Esophagus muscularis mucosa (tissue), 4 donors: ENCODE data around the gene ATXN7L3. TPM values are rescaled to one million over a fixed set of nuclear protein-coding genes. Genes with fewer than 3 reads are reported as not detected.

Experiments used
- DNase-seq: peaks from one replicate; pipeline ENCODE4 v3.0.0-alpha.2; 2017; ENCODE audit errors: extremely low spot score
- H3K27ac ChIP-seq, 4 donors: fragments of 200-600 bp; sonication (generic); replicated peaks in 1 of 4; 1 replicate in 3 of 4; 2 replicates in 1 of 4; pipeline ENCODE4 v1.5.1; 2016 to 2019; ENCODE audit warnings: mild to moderate bottlenecking in 1 of 4
- H3K27me3 ChIP-seq, 4 donors: fragments of 200-600 bp; sonication (generic); one replicate each; pipeline versions ENCODE4 v1.5.1 to v1.6.0; 2016 to 2019
- H3K36me3 ChIP-seq, 4 donors: fragments of 200-600 bp; sonication (generic); one replicate each; pipeline ENCODE4 v1.5.1; 2016 to 2019
- H3K4me1 ChIP-seq, 4 donors: fragments of 200-600 bp; sonication (generic); one replicate each; pipeline ENCODE4 v1.5.1; 2016 to 2019
- H3K4me3 ChIP-seq, 4 donors: fragments of 200-600 bp; sonication (generic); 1 replicate in 2 of 4; 2 replicates in 2 of 4; pipeline ENCODE4 v1.5.1; 2016 to 2019; ENCODE audit warnings: mild to moderate bottlenecking in 4 of 4, moderate library complexity in 1 of 4
- H3K9me3 ChIP-seq, 4 donors: fragments of 200-600 bp; sonication (generic); 1 replicate in 3 of 4; 2 replicates in 1 of 4; pipeline ENCODE4 v1.5.1; 2016 to 2019
- EP300 ChIP-seq: sonication (generic); formaldehyde crosslinking; IDR thresholded peaks from one replicate; pipeline ENCODE4 v1.6.1; 2017; ENCODE audit warnings: antibody characterized with exemption
- POLR2A ChIP-seq: fragments of 450-650 bp; IDR thresholded peaks from one replicate; pipeline ENCODE4 v1.6.1; 2017; ENCODE audit warnings: antibody characterized with exemption, moderate library complexity, mild to moderate bottlenecking, low read depth
- POLR2AphosphoS5 ChIP-seq, 2 donors: sonication (generic); formaldehyde crosslinking; IDR thresholded peaks; one replicate each; pipeline ENCODE4 v1.6.1; 2017; ENCODE audit warnings: antibody characterized with exemption in 2 of 2
- WGBS: methylation state at CpG from one replicate; pipeline ENCODE4 v1.1.5; 2018; 5-methylcytosine and 5-hydroxymethylcytosine counted together
- intact Hi-C: fragments of 100-400 bp; cut with DNase I; formaldehyde crosslinking; loops from one replicate; pipeline ENCODE4 v1.15.1; 2023
- total RNA-seq, 4 donors: library from RNA; depleted of rRNA; stranded (reverse); fragments of >200 nt; gene quantifications; one replicate each; pipeline versions ENCODE4 v1.1.0 to v1.2.1, GENCODE V29; 2016
- TF ChIP-seq, protein P1 (sequence below), 3 experiments: fragments of 200-600 bp in 2 of 3; fragments of 450-650 bp in 1 of 3; sonication (generic) in 2 of 3; IDR thresholded peaks; one replicate each; pipeline ENCODE4 v1.5.1; 2017 to 2019; ENCODE audit warnings: antibody characterized with exemption in 3 of 3, mild to moderate bottlenecking in 2 of 3, moderate library complexity in 1 of 3

Gene ATXN7L3
- total RNA-seq, 4 donors from 2014 or later: 41.9 to 72.6 (median 50.0) TPM

DNA sequence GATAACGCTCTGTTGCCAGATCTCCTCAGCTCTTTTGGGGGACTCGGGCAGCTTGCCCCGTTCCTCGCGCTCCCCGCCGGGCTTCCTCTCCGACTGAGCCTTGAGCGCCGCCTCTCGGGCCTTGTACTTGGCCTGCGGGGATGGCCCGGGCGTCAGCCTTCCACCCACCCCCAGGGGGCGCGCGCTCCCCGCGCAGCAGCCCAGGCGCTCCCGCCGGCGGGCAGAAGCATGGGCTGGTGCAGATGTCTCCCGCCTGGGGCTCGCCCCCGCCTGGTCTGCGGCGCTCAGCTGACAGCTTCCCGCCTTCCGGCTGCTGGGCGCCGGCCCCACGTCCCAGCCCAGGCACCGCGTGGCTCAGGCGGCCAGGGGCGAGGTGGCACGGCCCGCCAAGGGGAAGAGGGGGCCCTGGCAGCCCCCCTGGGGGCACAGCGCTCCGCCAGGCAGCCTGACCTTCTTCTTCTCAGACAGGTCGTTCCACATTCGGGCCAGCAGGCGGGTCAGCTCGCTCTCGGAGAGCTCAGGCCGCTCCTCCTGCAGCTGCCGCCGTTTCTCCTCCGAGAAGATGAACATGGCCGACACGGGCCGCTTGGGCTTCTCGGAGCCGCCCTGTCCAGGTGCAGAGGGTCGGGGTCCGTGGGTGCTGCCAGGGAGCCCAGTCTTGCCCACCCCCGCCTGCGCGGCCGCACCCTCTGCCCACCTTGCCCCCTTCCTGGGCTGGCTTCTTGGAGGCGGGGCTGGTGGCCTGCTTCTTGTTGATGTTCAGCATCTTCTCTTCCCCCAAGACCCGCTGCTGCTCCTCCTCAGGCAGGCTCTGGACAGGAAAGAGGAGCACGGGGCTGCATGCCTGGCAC lies 10.9 kb upstream of the ATXN7L3 start:
- H3K4me1 ChIP-seq: peaks cover 14 to 40% (median 25%) of the 10 kb centered on the region in 4 donors
- no peaks in the 10 kb centered on the region for H3K9me3 ChIP-seq
- peaks cover 0 to 8% (median 0%) of the 10 kb centered on the region in 4 donors for H3K27me3 ChIP-seq
- no peak for DNase-seq
- intact Hi-C loops: loop anchor here (2.0 kb wide), 1 partner anchor 118 kb away; no protein-coding TSS in a partner anchor
- peaks cover 33 to 88% (median 83%) of the 10 kb centered on the region in 4 donors for H3K36me3 ChIP-seq
- no CpG with 5 or more reads among the region's 64 CpGs for WGBS
- peak overlapping the region; percentile 13 to 39 (median 31) for H3K4me3 ChIP-seq
- peak overlapping the region; percentile 60 to 82 (median 72) for H3K27ac ChIP-seq
- TF ChIP-seq EP300 (no peak), POLR2A (no peak), POLR2AphosphoS5 (IDR thresholded peaks at IDR 0.05) (peak; percentile 74 to 79)
- TF ChIP-seq, protein P1, sequence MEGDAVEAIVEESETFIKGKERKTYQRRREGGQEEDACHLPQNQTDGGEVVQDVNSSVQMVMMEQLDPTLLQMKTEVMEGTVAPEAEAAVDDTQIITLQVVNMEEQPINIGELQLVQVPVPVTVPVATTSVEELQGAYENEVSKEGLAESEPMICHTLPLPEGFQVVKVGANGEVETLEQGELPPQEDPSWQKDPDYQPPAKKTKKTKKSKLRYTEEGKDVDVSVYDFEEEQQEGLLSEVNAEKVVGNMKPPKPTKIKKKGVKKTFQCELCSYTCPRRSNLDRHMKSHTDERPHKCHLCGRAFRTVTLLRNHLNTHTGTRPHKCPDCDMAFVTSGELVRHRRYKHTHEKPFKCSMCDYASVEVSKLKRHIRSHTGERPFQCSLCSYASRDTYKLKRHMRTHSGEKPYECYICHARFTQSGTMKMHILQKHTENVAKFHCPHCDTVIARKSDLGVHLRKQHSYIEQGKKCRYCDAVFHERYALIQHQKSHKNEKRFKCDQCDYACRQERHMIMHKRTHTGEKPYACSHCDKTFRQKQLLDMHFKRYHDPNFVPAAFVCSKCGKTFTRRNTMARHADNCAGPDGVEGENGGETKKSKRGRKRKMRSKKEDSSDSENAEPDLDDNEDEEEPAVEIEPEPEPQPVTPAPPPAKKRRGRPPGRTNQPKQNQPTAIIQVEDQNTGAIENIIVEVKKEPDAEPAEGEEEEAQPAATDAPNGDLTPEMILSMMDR (IDR thresholded peaks at IDR 0.05): peak; percentile 99 to 100 (median 100)

DNA sequence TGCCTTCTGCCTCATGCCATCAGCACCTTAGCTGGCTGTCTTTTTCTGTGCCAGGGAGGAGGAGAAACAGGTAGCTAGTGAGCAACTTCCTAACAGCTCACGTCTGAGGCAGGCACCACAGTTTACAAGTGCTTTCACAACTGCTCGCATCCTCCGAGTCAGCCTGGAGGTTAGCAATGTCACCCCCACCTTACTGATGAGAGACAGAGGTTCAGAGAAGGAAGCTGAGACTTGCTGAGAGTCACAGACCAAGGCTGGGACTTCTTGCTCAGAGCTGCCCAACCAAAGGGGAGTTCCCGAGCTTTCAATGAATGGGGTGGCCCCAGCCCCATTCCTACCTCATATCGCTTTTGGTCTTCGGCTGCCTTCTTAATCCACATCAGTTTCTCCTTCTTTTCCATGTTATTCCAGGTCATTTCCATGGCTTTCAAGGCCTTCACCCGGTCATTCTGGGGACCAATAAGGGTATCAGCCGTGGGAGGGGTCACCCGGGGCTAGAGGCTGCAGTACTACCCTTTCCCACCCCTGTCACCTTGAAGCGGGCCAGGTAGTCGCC lies 10.2 kb upstream of the ATXN7L3 start:
- DNase-seq: no peak
- Histone ChIP-seq H3K27ac (peak overlapping the region; percentile 60 to 82 (median 72)), H3K4me3 (peak overlapping the region in 3 of 4 donors; percentile 27 to 39 (median 35)), H3K27me3 (peaks cover 0 to 8% (median 0%) of the 10 kb centered on the region in 4 donors), H3K9me3 (no peaks in the 10 kb centered on the region), H3K4me1 (peaks cover 14 to 37% (median 23%) of the 10 kb centered on the region in 4 donors), H3K36me3 (peaks cover 26 to 81% (median 76%) of the 10 kb centered on the region in 4 donors)
- 71% methylated on average over 9 of the region's 11 CpGs for whole genome bisulfite sequencing
- TF ChIP-seq EP300 (no peak), POLR2A (no peak), POLR2AphosphoS5 (IDR thresholded peaks at IDR 0.05) (no peak)
- TF ChIP-seq, protein P1 (IDR thresholded peaks at IDR 0.05): no peak
- intact Hi-C loops: loop anchor here (2.0 kb wide), 1 partner anchor 119 kb away; no protein-coding TSS in a partner anchor

DNA sequence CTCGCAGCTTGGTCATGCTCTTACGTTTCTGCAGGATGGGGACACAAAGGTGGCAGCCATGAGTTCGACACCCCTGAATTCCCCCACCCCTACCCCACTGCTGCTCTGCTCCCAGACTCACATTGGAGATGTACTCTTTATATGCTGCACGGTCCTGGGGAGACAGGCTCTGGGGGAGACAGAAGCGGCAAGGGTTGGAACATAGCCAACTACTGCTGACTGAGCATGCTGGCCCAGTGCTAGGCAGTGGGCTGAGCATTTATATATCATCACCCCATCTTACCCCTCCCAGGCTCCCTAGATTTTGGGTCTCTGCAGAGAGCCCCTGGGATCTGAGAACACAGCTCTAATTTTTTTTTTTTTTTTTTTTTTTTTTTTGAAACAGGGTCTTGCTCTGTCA lies 8.1 kb upstream of the ATXN7L3 start:
- intact Hi-C loops: no loop called here
- peaks cover 0 to 8% (median 0%) of the 10 kb centered on the region in 4 donors for H3K27me3 ChIP-seq
- H3K4me1 ChIP-seq: peaks cover 14 to 38% (median 33%) of the 10 kb centered on the region in 4 donors
- H3K36me3 ChIP-seq: peaks cover 18 to 61% (median 58%) of the 10 kb centered on the region in 4 donors
- H3K4me3 ChIP-seq: no peak overlapping the region
- no peak overlapping the region for H3K27ac ChIP-seq
- TF ChIP-seq EP300 (no peak), POLR2A (no peak), POLR2AphosphoS5 (IDR thresholded peaks at IDR 0.05) (no peak)
- TF ChIP-seq, protein P1 (IDR thresholded peaks at IDR 0.05): no peak
- H3K9me3 ChIP-seq: no peaks in the 10 kb centered on the region
- 80% methylated on average over 5 of the region's 5 CpGs for WGBS
- DNase-seq: no peak

DNA sequence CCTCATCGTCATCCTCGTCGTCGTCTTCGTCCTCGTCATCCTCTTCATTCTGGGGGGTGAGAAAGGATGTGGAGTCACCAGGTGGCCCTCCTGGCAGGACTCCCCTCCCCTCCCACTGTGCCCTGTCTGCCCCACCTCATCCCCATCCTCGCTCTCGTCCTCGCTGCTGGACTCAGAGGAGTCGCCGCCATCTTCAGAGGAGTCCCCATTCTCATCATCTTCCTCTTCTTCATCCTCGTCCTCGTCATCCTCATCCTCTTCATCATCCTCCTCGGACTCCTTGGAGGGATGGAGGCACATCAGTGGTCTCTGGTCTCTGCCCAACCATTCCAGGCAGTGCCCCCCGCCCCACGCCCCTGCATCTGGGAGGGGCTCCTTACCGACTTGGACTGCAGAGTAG lies 7.6 kb upstream of the ATXN7L3 start:
- Histone ChIP-seq H3K36me3 (peaks cover 18 to 57% (median 55%) of the 10 kb centered on the region in 4 donors), H3K27me3 (peaks cover 0 to 8% (median 0%) of the 10 kb centered on the region in 4 donors), H3K4me1 (peaks cover 14 to 33% (median 31%) of the 10 kb centered on the region in 4 donors), H3K27ac (no peak overlapping the region), H3K9me3 (no peaks in the 10 kb centered on the region), H3K4me3 (no peak overlapping the region)
- no peak for DNase-seq
- WGBS: 87% methylated on average over 13 of the region's 17 CpGs
- TF ChIP-seq EP300 (no peak), POLR2A (no peak), POLR2AphosphoS5 (IDR thresholded peaks at IDR 0.05) (no peak)
- TF ChIP-seq, protein P1 (IDR thresholded peaks at IDR 0.05): no peak
- intact Hi-C loops: no loop called here
